ENCODE data around the gene GYS1. TPM values are rescaled to one million over a fixed set of nuclear protein-coding genes. Genes with fewer than 3 reads are reported as not detected.

GYS1 gene
- total and polyA plus RNA-seq, 2 experiments from 2014 or later: 15.9 to 28.9 TPM

- no peak for TF ChIP-seq ZNF462 (CRISPR knock-in tag; IDR thresholded peaks at IDR 0.05)
Measured at GRCh38 chr19:49010453-49010852, 17.3 kb upstream of the GYS1 start (continued).

- Histone ChIP-seq H3K27me3 (ENCODE audit: insufficient read depth) (no peaks in the 10 kb centered on the region), H3F3A (replicated peaks; ENCODE audit: low read depth) (no peaks in the 10 kb centered on the region), H3K4me3 (no peak overlapping the region), H3K36me3 (ENCODE audit: insufficient read depth) (peaks cover 16% of the 10 kb centered on the region), H4K20me1 (replicated peaks; ENCODE audit: insufficient read depth) (no peaks in the 10 kb centered on the region; the same call in 1 of the 2 replicates), H3K4me2 (no peak overlapping the region), H2AFZ (no peak overlapping the region), H3K9me2 (ENCODE audit: insufficient read depth) (no peaks in the 10 kb centered on the region), H3K4me1 (ENCODE audit: insufficient read depth) (no peaks in the 10 kb centered on the region), H3K27ac (ENCODE audit: low read depth) (no peak overlapping the region), H3K79me2 (replicated peaks; ENCODE audit: insufficient read depth) (no peaks in the 10 kb centered on the region)
- no peaks in the 10 kb centered on the region; the same call in 2 of the 3 replicates for H3K9me3 Mint-ChIP-seq
- H3K27ac Mint-ChIP-seq: no peak overlapping the region
- H3K27me3 Mint-ChIP-seq (ENCODE audit: insufficient read depth, low read depth, poor library complexity): peaks cover 7% of the 10 kb centered on the region
- no peaks in the 10 kb centered on the region for H3K4me1 Mint-ChIP-seq
- H3K36me3 Mint-ChIP-seq (ENCODE audit: low read depth): peaks cover 74% of the 10 kb centered on the region
- DNase-seq (ENCODE audit: low spot score) (no peak), ATAC-seq (no peak)
- no peak overlapping the region for H3K4me3 Mint-ChIP-seq
- TF ChIP-seq EZH2phosphoT487 (IDR thresholded peaks at IDR 0.05; ENCODE audit: unreplicated experiment) (no peak), CTCF (conservative IDR thresholded peaks at IDR 0.05; ENCODE audit: low read depth in 2 of 2) (no peak), ZNF331 (CRISPR knock-in tag; IDR thresholded peaks at IDR 0.05; ENCODE audit: low read depth) (no peak), EZH2 (IDR thresholded peaks at IDR 0.05; ENCODE audit: low read depth, unreplicated experiment) (no peak), JUNB (IDR thresholded peaks at IDR 0.05; ENCODE audit: unreplicated experiment) (no peak), STAT1 (IDR thresholded peaks at IDR 0.05; ENCODE audit: unreplicated experiment) (no peak), ZNF114 (CRISPR knock-in tag; IDR thresholded peaks at IDR 0.05) (no peak), ETS1 (IDR thresholded peaks at IDR 0.05) (no peak), NANOG (IDR thresholded peaks at IDR 0.05; ENCODE audit: borderline replicate concordance) (no peak), REST (IDR thresholded peaks at IDR 0.05; ENCODE audit: unreplicated experiment) (no peak), POLR2AphosphoS5 (IDR thresholded peaks at IDR 0.05; ENCODE audit: low read depth) (no peak), CREB1 (CRISPR knock-in tag; IDR thresholded peaks at IDR 0.05; ENCODE audit: low read depth) (no peak)
Measured at GRCh38 chr19:49009828-49010227, 16.7 kb upstream of the GYS1 start.
